Hematopoietic multipotent progenitor cell treated with erythropoietin and hydrocortisone succinate and interleukin-3 and kit ligand, for 8 days (in vitro differentiated cells): ENCODE data around the gene SENP3.

ENCODE experiments used
- DNase-seq: peaks from one replicate; pipeline ENCODE4 v3.0.0-alpha.2; 2015

Gene SENP3

GRCh38 chr17:7557147-7557764, 4.5 kb upstream of the SENP3 start:
- DNase-seq = no peak

DNA sequence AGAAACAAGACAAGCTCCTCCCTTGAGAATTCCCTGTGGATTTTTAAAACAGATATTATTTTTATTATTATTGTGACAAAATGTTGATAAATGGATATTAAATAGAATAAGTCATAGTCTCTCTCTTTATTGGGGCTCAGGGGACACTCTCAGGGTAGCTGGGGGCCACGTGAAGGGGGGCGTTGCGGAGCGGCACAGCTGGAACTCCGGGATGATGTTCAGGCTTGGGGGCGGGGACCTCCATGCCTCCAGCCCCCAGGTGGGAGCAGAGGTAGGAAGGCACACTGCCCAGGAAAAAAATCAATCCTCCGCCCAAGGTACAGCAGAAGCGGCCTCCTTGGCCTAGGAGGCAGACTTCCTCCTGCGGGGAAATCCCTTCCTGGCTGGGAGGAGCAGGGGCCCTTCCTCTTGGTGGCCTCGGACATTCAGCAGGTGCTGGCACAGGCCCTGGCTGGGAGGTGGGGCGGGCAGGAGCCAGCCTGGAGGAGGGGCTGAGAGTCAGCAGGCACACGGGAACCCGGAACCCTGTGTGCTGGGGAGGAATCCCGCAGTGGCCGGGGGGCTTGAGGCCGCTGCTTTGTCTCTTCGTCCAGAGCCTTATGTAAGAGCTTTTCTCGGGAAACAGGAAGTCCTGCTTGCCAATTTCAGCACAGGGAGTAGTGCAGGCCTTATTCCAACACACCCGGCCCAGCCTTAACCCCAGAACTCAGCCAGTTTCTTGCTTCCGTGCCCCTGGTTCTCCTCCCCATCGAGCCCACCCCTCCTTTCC, 3.8 kb upstream of the SENP3 start:
- DNase-seq = peak; percentile 78

- DNase-seq = peak; percentile 56
Observed at GRCh38 chr17:7558544-7559319, 3.0 kb upstream of the SENP3 start, which contains the start of gene TNFSF13. Gene TNFSF13, plus strand, starts transcription at chr17:7558750. Its CDS starts 290 bp downstream, at chr17:7559040.

DNA sequence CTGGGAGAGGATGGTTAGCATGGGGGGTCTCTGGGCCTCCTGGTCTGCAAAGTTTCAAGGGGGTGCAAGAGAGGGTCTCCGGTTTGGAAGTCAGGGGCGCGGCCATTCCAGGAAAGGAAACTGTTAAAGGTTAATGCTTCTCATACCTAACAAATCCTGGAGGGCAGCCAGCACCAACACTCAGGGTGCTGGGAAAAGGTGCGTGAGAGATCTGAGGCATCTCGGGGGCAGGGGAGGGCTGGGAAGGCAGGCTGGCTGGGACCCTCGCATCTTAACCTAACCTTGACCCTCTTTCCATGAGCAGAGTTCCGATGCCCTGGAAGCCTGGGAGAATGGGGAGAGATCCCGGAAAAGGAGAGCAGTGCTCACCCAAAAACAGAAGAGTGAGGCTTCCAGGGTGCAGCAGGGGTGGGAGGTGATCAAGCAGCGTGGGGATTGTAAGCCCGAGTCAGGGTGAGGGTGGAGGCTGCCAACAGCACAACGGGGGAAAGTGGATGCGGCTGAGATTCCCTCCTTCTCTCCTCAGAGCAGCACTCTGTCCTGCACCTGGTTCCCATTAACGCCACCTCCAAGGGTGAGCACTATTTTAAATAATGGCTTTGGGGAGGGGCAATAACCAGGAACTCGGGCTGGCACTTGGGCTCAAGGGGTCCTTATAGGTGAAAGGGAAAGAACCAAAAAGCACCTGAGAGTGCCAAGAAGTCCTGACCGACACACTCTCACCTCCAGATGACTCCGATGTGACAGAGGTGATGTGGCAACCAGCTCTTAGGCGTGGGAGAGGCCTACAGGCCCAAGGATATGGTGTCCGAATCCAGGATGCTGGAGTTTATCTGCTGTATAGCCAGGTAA, 2.2 kb upstream of the SENP3 start:
- no peak for DNase-seq

- peak; percentile 78 for DNase-seq
Observed at GRCh38 chr17:7560172-7561027, 1.3 kb upstream of the SENP3 start.

GRCh38 chr17:7561028-7561575, 617 bp upstream of the SENP3 start:
- DNase-seq = peak; percentile 86

DNA sequence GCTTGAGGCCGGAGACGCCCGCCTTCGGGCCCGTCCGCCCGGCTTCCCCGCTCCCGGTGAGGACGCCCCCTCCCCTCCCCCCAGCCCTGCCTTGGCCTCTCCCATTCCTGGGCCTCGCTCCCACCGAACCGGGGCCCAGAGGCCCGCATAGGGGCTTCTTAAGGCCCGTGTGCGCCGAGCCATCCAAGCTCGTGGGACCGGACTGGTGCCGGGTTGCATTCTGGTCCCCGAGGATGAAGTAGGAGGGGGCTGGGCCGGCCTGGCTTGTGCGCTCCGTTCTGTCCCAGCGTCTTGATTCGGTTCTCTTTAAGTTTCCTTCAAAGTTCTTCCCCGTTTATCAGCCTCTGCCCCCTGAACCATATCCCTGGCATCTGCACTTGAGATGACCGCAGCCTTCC, 488 bp downstream of the SENP3 start:
- no peak for DNase-seq

GRCh38 chr17:7563115-7563869, 1.6 kb downstream of the SENP3 start:
- no peak for DNase-seq

GRCh38 chr17:7569571-7569970, 7.9 kb downstream of the SENP3 start:
- DNase-seq = no peak

- DNase-seq = no peak
Observed at GRCh38 chr17:7570351-7570750, 8.6 kb downstream of the SENP3 start.

DNA sequence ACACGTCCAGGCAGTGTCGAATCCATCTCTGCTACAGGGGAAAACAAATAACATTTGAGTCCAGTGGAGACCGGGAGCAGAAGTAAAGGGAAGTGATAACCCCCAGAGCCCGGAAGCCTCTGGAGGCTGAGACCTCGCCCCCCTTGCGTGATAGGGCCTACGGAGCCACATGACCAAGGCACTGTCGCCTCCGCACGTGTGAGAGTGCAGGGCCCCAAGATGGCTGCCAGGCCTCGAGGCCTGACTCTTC, 10.5 kb downstream of the SENP3 start:
- no peak for DNase-seq

DNA sequence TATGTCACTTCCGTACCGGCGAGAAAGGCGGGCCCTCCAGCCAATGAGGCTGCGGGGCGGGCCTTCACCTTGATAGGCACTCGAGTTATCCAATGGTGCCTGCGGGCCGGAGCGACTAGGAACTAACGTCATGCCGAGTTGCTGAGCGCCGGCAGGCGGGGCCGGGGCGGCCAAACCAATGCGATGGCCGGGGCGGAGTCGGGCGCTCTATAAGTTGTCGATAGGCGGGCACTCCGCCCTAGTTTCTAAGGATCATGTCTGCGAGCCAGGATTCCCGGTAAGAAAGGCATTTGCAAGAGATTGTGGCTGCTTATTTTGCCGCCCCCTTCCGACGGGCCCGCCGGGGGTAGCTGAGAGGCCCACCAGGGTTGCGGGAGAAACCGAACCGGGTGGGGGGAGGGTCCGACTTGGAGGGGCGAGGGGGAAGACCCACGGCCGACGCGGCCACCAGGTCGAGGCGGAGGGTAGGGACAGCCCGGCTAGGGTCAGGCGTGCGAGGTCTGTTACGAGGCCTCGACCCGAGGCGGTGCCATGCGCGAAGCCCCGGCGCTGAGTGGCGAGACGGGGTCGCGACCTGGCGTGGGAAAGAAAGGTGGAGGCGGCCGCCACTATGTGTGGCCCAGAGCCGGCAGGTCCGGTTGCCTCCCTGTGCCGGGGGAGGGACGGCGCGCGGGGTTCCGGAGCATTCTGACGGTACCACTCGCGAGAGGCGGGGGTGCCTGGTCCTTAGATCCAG, 11.0 kb downstream of the SENP3 start:
- DNase-seq = peak; percentile 100

DNA sequence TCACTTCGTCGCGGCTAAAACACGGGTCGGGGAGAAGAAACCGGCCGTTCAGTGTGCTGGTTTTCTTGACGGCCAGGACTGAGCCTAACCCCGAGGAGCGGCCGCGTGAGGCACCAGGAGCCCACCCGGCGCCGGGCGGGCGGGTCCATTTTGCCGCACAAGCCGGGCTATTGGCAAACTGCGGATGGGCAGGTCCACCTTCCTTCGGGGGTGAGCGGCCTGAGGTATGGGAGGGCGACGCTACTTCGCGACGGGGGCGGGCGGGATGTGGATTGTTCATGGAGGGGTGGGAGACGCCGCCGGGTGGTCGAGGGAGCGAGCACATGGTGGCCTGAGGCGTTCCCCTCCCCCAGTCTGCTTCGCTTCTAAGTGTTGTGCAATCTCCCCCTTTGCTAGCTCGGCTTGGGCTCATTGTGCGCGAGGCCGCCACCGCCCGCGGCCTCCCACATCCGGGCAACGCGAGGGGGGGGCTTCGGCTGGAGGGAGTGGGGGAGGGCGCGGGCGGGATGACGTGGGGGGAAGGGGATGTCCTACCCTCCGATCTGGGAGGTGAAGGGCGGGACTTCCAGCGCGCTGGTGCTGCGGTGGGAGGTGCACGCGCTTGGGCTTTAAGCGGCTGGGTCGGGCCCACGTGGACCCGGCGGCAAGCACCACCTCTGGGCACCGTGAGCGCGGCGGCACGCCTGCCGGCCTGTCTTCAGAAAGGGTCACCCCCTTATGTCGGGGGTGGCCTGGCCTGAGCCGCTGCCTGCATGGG, 11.8 kb downstream of the SENP3 start:
- peak; percentile 89 for DNase-seq

GRCh38 chr17:7574176-7574953, 12.6 kb downstream of the SENP3 start:
- DNase-seq = no peak

DNA sequence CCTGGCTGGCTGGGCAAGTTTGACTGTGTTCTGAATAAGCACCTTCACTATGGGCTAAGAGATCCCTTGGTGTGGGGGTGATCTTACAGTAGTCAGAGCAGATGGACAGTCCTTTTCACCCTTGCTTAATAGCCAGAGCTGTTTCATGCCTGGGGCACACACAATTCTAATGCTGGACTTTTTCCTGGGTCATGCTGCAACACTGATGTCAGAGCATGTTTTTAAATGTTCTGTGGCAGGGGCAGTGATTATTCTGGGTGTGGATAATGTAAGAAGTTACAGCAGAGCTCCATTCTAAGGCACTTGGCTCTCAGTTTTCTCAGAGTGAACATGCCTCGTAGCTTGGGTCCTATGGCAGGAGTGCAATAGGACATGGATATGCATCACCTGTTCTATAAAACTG, 13.8 kb downstream of the SENP3 start:
- no peak for DNase-seq

DNA sequence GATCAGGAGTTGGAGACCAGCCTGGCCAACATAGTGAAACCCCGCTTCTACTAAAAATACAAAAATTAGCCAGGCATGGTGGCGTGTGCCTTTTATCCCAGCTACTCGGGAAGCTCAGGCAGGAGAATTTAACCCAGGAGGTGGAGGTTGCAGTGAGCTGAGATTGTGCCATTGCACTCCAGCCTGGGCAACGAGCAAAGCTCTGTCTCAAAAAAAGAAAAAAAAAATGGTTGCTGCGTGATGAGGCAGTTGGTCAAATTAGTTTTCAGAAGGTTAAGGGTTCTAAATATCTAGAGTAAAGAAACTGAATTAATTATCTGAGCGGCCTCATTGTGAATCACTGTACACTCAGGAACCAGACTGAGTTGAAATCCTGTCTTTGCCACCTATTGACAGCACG, 14.2 kb downstream of the SENP3 start:
- DNase-seq = no peak

- no peak for DNase-seq
Observed at GRCh38 chr17:7576432-7576937, 14.8 kb downstream of the SENP3 start.
